UCSD-AML1 (cell line): ENCODE measurements around the gene ARHGAP8.

Experiments used
- DNase-seq: peaks from one replicate; lab custom pipeline; 2025; ENCODE audit not compliant: unreplicated experiment; lab: John Stamatoyannopoulos, UW

ARHGAP8 gene

DNA sequence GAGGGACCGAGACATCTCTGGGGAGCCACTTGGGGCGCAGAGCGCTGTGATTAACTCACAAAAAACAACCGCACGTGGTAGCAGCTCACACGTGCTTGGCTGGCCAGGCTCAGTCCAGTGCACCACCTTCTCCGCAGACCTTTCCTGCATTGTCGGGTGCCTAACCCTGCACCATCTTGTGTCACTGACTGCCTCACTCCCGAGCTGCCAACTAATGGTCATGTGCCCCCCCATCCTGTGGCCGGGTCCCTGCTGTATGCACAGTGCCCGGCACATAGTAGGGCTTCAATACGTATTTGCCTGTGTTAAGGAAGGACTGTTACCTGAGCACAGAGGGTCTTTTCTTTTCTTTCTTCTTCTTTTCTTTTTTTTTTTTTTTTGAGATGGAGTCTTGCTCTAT lies 71.9 kb downstream of the ARHGAP8 start:
- no peak for DNase-seq

DNA sequence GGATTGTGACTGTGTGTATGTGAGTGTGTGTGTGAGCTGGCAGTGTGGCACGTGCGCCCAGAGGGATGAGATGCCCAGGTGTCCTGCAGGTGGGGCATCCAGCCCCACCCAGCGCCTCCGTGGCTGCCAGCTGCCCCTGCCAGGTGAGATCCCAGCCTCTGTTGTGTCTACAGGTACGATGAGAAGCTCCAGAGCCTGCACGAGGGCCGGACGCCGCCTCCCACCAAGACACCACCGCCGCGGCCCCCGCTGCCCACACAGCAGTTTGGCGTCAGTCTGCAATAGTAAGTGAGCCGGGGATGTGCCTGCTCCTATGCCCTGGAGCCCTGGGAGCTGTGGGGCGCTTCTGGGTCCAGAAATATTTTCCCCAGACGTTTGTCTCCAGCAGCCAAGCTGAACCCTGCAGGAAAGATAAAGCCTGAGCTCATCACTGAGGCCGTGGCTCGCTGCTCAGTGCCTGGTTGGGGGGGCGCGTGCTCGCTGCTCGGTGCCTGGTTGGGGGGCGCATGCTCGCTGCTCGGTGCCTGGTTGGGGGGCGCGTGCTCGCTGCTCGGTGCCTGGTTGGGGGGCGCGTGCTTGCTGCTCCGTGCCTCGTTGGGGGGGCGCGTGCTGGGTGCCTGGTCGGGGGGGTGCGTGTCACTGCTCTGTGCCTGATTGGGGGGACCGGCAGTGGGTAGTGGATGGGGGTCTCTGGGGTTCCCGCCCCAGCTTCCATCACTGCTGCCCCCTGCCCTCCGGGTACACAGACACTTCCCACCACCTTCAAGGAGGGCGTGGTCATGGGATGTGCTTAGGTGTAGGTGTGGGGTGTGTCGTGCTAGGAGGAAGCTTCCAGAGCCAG lies 73.2 kb downstream of the ARHGAP8 start:
- DNase-seq = no peak

DNA sequence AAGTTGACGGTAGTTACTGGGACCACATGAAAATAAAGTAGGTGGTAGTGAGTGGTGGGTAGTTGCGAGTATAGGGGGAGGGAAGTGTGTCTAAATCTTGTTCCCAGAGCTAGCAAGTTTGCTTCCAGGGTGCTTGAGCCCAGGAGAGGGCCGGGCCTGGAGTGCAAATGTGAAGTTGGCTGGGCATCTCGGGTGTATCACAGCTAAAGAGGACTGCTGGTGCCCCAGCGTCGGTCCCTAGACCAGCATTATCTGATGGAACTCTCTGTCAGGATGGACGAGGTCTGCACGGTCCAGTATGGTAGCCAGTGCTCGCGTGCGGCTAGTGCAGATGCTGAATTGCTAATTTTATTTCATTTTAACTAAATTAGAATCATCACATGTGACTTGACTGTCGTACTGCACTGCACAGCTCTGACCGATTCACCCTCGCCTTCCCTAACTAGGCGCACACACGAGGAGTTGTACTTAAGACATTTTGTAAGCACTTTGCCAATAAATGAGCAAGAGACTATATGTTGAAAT lies 75.4 kb downstream of the ARHGAP8 start:
- DNase-seq = no peak

DNA sequence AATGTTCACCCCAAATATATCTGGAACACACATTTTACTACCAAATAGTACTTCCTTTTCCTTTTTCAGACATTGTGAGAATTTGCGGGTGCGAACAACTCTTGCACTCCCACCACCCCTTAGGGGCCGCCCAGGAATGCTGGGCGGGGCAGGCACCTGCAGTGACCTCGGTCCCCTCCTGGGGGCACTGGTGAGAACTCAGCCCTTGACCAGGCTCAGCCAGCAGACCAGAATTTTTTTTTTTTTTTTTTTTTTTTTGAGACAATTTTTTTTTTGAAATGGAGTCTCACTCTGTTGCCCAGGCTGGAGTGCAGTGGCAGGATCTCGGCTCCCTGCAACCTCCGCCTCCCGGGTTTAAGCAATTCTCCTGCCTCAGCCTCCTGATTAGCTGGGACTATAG lies 75.8 kb downstream of the ARHGAP8 start:
- DNase-seq = peak; percentile 31

DNA sequence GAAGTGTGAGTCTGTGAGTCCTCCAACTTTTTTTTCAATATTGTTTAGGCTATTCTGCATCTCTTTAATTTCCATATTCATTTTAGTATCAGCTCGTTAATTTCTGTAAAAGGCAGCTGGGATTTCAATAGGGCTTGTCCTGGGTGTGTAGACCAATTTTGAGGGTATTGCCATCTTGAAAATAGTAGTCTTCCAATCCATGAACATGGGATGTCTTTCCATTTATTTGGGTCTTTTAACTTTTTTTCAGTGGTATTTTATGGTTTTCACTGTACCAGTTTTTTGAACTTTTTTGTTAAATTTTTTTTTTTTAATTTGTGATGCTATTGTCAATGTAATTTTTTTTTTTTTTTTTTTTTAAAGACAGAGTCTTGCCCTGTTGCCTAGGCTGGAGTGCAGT lies 79.5 kb downstream of the ARHGAP8 start:
- DNase-seq = no peak

DNA sequence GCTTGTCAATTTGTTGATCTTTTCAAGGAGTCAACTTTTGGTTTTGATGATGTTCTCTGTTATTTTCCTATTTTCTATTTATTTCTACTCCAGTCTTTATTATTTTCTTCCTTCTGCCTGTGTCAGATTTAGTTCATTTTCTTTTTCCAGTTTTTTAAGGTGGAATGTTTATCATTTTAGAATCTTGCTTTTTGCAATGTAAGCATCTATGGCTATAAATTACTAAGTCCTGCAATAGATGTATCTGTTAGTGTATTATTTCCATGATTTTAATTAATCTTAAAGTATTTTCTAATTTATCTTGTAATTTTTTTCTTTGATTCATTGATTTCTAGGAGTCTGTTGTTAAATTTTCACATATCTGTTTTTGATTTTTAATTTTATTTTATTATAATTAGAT lies 81.7 kb downstream of the ARHGAP8 start:
- DNase-seq = no peak

DNA sequence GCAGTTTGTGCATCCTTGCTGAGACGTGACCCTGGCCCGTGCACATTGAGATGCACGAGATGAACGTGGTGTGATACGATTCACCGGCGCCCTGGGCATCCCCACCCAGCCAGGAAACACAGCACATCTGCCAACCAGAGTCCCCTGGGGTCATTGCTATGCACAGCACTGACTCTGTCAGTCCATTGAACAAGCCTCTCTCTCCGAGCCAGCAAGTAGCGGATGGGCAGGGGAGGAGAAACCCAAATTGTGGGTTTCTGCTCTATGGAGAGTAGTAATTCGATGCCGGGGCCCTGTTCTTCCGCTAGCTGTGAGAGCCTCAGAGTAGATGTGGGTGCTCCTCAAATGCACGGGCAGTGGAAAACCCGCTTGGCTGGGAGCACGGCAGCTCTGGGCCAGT lies 85.1 kb downstream of the ARHGAP8 start:
- no peak for DNase-seq

DNA sequence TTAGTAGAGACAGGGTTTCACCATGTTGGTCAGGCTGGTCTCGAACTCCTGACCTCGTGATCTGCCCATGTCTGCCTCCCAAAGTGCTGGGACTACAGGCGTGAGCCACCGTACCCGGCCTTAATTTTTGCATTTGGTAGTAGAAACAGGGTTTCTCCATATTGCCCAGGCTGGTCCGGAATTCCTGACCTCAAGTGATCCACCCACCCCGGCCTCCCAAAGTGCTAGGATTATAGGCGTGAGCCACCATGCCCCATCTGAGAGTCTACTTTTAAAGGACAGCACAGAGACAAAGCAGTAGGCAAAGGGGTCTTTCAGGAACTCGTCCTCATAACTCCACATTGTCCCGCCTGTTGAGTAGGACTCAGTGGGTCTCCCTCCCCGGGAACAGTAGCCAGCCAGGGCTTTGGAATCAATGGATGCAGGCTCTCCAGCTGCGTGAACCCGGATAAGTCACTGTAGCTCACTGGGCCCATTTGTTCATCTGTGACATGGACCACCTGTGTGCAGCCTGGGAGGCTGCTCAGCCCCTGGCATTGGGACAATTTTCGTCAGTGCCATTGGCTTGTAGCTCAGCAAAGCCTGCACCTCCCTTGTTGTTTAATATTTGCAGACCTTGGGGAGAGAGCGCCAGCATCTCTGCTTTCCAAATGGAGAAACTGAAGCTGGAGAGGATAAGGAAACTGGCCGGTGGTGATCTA lies 86.1 kb downstream of the ARHGAP8 start:
- no peak for DNase-seq

DNA sequence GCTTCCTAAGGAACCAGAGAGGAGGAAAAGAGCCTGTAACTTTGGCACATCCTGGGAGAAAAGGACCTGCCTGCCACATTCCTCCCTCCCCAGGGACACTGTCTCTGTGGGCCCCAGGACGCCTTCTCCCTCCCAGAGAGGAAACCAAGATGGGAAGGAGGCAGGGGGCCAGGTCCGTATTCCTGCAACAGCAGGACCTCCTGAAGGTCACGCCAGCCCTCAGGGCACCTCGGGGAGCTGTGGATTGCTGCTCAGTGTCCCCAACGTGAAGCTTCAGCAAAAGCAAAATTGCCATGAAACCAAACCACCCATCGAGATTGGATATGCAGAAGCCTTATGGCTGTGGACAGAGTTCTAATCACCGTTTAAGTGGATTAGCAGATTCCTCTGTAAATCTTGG lies 86.7 kb downstream of the ARHGAP8 start:
- no peak for DNase-seq

DNA sequence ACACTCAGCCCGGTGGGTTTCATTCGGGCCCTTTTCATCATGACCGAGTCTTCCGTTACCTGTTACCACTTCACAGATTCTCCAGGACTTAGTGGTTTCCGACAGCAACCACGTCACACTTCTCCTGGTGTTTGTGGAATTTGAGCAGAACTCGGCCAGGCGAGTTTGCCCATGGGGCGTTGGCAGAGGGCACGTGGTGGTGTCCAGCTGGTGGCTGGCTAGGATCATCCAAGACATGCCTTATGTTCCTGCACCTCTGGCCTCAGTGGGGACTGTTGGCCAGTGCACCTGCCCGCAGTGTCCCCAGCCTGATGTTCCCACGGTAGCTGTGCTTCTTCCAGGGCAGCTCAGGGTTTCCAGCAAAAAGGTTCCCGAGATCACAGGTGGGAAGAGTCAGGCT lies 87.3 kb downstream of the ARHGAP8 start:
- DNase-seq = no peak

DNA sequence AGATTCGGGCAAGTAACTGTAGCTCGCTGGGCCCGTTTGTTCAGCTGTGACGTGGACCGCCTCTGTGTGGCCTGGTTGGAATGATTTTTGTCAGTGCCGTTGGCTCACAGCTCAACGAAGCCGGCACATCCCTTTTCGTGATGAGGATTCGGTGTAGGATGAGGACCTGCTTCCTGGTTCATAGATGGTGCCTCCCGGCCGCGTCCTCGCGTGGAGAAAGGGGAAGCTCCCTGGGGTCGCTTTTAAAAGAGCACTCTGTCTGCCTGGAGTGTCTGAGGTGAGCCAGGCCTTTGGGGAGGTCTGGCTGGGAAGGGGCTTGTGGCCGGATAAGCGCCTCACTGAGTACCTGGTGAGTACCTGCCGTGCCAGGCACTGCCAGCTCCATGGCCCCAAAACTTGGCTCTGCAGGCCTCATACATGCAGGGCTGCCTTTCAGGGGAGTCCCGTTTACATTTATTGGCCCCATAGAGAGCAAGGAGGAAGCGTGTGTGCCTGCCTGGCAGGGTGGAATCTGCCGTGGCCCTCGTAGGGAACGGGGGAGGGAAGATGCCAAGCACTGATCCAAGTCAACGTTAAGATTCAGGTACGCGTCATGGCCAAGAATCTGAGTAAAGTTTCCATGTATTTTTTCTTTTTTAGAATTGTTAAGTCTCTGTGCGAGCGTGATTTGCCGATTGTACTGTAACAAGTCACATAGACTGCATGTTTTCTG lies 88.4 kb downstream of the ARHGAP8 start:
- DNase-seq = no peak

DNA sequence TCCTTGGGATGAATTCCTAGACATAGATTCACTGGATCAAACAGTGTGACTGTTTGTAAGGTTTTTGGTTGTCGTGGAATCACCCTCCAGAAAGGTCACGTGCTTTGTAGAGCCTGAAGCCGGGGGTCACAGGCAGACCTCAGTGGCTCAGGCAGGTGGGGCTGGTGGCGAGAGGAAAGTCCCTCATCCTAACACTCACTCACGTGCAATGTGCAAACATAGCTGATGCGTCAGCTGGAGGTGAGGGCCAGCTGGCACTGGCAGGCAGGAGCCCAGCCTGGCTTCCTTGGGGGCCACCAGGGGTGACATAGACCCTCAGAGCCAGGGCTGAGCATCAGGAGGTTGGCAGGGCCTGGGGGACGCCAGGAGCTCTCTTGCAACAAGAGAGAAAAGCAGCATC lies 90.0 kb downstream of the ARHGAP8 start:
- DNase-seq = no peak

DNA sequence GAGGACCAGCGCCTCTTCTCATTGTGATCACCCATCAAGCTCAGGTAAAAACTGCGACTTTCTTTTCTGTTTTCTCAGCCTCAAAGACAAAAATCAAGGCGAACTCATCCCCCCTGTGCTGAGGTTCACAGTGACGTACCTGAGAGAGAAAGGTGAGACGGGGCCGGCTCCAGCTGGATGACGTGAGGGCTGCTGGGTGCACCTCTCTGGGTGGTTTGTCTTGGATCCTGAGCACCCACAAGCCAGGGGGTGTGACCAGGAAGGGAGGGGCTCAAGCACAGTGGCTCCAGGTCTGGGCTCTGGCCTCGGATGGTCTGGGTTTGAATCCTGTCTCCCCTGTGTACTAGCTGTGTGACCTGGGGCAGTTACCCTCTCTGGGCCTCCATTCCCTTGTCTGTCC lies 92.8 kb downstream of the ARHGAP8 start:
- no peak for DNase-seq

DNA sequence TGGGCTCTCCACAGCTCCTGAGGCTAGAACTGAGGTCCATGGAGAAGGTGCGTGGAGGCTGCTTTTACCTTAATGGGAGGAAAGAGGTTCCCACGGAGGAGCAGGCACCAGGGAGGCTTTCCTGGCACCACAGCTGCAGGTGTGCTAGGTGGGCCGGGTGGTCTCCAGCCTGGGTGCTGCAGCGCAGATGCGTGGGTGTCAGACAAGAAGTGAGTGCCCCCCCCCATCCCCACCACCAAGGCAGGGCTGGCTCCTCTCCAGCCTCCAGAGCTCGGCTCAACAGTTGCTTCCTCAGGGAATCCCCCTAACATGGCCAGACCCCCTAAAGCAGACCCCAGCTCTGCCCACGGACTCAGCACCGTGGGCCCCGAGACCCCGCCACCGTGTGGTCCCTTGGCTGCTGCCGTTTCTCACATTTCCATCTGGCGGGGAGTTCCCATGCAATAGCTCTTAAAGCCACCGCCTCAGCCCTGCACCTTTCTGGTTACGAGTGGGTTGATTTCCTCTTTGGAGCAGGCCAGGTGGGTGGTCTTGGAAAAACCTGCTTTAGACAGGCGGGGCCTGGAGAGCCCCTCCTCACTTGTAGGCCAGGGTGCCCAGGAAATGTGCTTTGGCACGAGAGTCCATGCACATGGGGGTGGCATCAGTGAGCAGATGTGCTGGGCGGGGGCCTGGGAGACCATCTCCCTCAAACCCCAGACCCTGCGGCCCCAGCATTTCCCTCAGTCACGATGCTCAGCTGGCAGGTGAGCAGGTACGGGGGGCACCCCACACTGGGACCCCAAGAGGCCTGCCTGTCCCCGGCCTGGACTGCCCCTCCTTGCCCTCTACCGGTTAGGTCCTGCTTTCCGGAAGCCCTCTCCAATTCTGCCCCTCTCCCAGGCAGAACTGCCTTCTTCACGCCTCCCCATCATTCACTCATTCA lies 93.7 kb downstream of the ARHGAP8 start:
- no peak for DNase-seq

DNA sequence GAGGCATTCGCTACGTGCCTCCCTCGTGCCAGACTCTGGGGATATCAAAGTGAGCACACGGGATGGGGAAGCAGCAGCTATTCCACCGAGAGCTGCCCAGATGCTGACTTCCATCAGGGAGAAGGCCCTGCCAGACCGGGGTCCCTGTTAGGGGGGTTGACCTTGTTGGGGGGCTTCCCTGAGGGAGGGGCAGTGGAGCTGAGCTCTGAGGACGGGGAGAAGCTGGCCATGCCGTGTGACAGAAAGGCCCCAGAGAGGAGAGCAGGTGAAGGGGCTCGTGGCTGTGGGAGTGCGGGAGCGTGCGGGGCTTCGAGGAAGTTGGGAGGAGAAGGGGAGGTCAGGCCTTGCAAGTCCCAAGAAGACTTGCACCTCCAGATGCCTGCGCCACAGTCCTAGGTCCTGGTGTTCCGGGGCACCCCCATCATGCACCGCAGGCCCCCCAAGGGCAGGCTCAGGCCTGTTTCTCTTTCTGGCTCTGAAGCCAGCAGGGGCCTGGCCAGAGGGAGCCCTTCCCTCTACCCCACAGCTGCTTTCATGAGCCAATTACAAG lies 94.4 kb downstream of the ARHGAP8 start:
- no peak for DNase-seq

DNA sequence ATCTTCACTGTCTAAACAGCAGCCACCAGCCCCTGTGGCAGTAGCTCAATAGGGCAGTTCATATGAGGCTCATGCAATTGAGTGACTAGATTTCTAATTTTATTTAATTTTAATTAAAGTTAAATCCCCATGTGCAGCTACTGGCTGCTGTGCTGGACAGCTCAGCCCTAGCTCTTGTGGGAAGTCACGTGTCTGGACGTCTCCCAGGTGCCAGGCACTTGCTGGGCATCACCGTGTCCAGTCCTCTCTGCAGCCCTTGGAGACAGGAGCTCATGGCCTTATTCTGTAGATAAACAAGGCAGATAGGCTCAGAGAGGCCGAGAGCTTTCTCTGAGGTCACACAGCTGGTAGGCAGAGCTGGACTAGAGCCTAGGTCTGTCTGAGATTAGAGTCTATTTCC lies 95.0 kb downstream of the ARHGAP8 start:
- DNase-seq = no peak

DNA sequence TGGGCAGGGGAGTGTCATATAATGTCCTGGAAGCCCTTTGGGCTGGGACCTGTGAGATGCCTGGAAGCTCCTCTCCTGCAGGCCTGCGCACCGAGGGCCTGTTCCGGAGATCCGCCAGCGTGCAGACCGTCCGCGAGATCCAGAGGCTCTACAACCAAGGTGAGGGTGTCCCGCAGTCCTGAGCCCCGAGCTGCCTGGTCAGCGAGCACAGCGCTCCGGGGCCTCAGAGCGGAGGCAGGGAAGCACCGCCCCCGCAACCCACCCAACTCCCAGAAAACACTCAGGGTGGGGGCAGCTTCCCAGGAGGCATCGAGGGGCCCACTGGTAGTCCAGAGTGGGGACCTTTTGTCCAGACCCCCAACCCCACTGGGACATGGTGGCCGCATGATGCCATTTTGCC lies 95.5 kb downstream of the ARHGAP8 start:
- DNase-seq = no peak

DNA sequence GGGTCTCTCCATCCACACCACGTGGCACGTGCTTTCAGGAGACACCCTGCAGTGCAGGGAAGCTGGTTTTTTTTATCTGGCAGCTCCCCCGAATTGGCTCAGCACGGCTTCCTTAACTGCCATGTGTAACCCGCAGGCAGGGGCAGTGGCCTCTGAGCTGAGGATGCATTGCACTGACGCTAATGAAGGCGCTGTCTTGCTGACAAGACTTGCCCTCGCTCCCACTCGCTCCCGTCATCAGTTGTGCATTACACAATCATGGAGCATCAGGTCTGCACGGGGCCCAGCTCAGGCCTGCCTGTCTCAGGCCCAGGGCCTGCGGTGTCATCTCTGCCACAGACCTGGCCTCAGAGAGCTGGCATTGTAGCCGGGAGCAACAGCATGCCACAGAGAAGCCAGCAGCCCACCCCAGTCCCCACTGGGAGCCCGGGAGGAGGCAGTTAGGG lies 95.9 kb downstream of the ARHGAP8 start:
- DNase-seq = no peak

DNA sequence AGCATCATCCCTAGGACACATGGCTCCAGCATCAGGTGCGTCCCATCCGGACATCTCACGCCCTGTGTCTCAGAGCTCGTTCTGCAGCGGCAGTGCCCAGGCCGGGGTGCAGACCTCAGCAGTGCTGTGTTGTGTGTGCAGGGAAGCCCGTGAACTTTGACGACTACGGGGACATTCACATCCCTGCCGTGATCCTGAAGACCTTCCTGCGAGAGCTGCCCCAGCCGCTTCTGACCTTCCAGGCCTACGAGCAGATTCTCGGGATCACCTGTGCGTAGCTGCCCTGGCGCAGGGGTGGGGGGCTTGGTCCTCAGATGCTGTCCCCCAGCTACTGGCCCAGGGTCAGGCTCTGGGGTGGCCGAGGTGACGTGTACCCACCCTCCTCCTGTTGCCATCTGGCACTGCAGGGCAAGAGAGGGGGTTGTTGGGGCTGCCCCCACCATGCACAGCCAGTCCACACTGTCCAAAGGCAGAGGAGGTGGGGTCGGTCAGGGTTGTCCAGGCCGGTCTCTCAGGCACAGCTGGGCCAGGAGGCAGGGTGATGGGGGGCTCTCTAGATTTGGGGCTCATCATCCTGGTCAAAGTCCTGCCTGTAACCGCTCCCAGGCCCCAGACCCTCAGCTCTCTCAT lies 96.5 kb downstream of the ARHGAP8 start:
- DNase-seq = no peak

DNA sequence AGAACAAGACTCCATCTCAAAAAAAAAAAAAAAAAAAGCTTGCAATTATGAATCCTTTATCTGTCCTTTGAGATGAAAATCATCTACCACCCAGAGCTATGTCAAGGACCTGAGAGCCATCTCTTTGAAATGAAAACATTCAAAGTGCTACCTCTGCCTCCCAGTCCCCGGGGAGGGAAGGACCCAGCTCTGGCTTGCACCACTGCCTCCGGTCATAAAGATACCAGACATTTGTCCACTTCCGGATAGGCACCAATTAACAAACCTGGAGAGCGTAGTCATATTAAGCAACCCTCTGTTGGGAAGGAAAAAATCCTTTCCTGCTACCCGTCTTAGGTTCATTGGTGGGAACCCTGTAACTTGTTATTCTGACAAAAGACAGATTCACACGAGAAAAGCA lies 98.6 kb downstream of the ARHGAP8 start:
- no peak for DNase-seq
